Measurements from ENCODE around the gene UQCR11.

UQCR11 gene

GRCh38 chr19:1580382-1580781 is 24.9 kb downstream of the UQCR11 start:
- ChIA-PET CTCF (no interaction called here), POLR2A (no interaction called here)

GRCh38 chr19:1579222-1579621 is 26.0 kb downstream of the UQCR11 start:
- CTCF ChIA-PET: interaction anchor here (0.6 to 1.5 kb wide), 2 partner anchors 11 to 216 kb away, joined by 3 read pairs; no protein-coding TSS in a partner anchor
- POLR2A ChIA-PET: no interaction called here

More at GRCh38 chr19:1580382-1580781, 24.9 kb downstream of the UQCR11 start:
- no peak overlapping the region for H3K4me3 ChIP-seq (ENCODE audit: low read depth, low read length)
- TF ChIP-seq CTCF (IDR thresholded peaks at IDR 0.05; ENCODE audit: insufficient read depth, low read length, missing control alignments): no peak
- no peak for DNase-seq (ENCODE audit: low read depth, low spot score)

GRCh38 chr19:1577929-1578618 is 27.2 kb downstream of the UQCR11 start:
- POLR2A ChIA-PET: no interaction called here
- no peak overlapping the region for H3K4me3 ChIP-seq (ENCODE audit: low read depth, low read length)
- no peak for TF ChIP-seq CTCF (IDR thresholded peaks at IDR 0.05; ENCODE audit: insufficient read depth, low read length, missing control alignments)
- CTCF ChIA-PET: interaction anchor here (1.5 kb wide), 1 partner anchor 217 kb away, joined by 3 read pairs; no protein-coding TSS in a partner anchor
- no peak for DNase-seq (ENCODE audit: low read depth, low spot score)

More at GRCh38 chr19:1579222-1579621, 26.0 kb downstream of the UQCR11 start:
- TF ChIP-seq CTCF (IDR thresholded peaks at IDR 0.05; ENCODE audit: insufficient read depth, low read length, missing control alignments): no peak
- no peak for DNase-seq (ENCODE audit: low read depth, low spot score)
- H3K4me3 ChIP-seq (ENCODE audit: low read depth, low read length): no peak overlapping the region

GRCh38 chr19:1577090-1577928 is 28.0 kb downstream of the UQCR11 start:
- no peak for TF ChIP-seq CTCF (IDR thresholded peaks at IDR 0.05; ENCODE audit: insufficient read depth, low read length, missing control alignments)
- no peak for DNase-seq (ENCODE audit: low read depth, low spot score)
- CTCF ChIA-PET: no interaction called here
- H3K4me3 ChIP-seq (ENCODE audit: low read depth, low read length): no peak overlapping the region
- POLR2A ChIA-PET: interaction anchor here (1.3 kb wide), 1 partner anchor 15 kb away, joined by 3 read pairs; the partner anchor contains the start of gene MBD3

GRCh38 chr19:1576242-1577089 is 28.8 kb downstream of the UQCR11 start:
- H3K4me3 ChIP-seq (ENCODE audit: low read depth, low read length): no peak overlapping the region
- TF ChIP-seq CTCF (IDR thresholded peaks at IDR 0.05; ENCODE audit: insufficient read depth, low read length, missing control alignments): no peak
- CTCF ChIA-PET: interaction anchor here (1.0 to 1.9 kb wide), 2 partner anchors 11 to 14 kb away, joined by 3 to 6 read pairs; no protein-coding TSS in a partner anchor
- no peak for DNase-seq (ENCODE audit: low read depth, low spot score)
- POLR2A ChIA-PET: interaction anchor here (1.3 to 1.4 kb wide), 2 partner anchors 13 to 16 kb away, joined by 3 read pairs; partner anchors contain the start of gene MBD3
